Common myeloid progenitor, CD34-positive (primary cell): ENCODE measurements around the gene ATAT1. TPM values are rescaled to one million over a fixed set of nuclear protein-coding genes. Genes with fewer than 3 reads are reported as not detected.
A peak's percentile ranks its signal among the peaks of the same experiment; 100 is the strongest.

Experiments
- CTCF ChIA-PET: fragments of 350-600 bp; sonication (Branson Sonifier 250); formaldehyde crosslinking; loops from one replicate; lab custom pipeline; 2021; ENCODE audit warnings: antibody characterized with exemption; lab: Charles Lee
- POLR2A ChIA-PET: fragments of 350-600 bp; sonication (Branson Sonifier 250); formaldehyde crosslinking; loops from one replicate; lab custom pipeline; 2021; ENCODE audit warnings: antibody characterized with exemption; lab: Charles Lee
- DNase-seq, 3 donors: peaks; one replicate each; pipeline versions ENCODE4 v3.0.0 to v3.0.0-alpha.2; 2013
- H3K27ac ChIP-seq, 2 experiments: 1 replicate in 1 of 2; 2 replicates in 1 of 2; pipeline ENCODE4 v1.7.0; 2013; ENCODE audit warnings: inconsistent platforms in 2 of 2, low read length in 2 of 2, mild to moderate bottlenecking in 2 of 2, low read depth in 1 of 2, moderate library complexity in 1 of 2; ENCODE audit not compliant: severe bottlenecking in 2 of 2, insufficient read depth in 1 of 2, poor library complexity in 1 of 2
- H3K27me3 ChIP-seq, 5 experiments: replicated peaks in 2 of 5; 1 replicate in 3 of 5; 2 replicates in 2 of 5; pipeline versions ENCODE4 v1.6.1 to v1.7.0; 2013; ENCODE audit warnings: low read length in 4 of 5, mild to moderate bottlenecking in 2 of 5, moderate library complexity in 2 of 5, inconsistent platforms in 1 of 5; ENCODE audit not compliant: insufficient read depth in 5 of 5, control insufficient read depth in 4 of 5
- H3K36me3 ChIP-seq, 4 experiments: 1 replicate in 2 of 4; 2 replicates in 2 of 4; pipeline versions ENCODE4 v1.6.1 to v1.7.0; 2013; ENCODE audit warnings: low read length in 3 of 4, control low read depth in 1 of 4, mild to moderate bottlenecking in 1 of 4; ENCODE audit not compliant: control insufficient read depth in 4 of 4, insufficient read depth in 4 of 4
- H3K4me1 ChIP-seq, 4 experiments: 1 replicate in 3 of 4; 2 replicates in 1 of 4; pipeline versions ENCODE4 v1.6.1 to v1.7.1; 2013; ENCODE audit warnings: low read length in 3 of 4, mild to moderate bottlenecking in 3 of 4, control low read depth in 1 of 4, inconsistent platforms in 1 of 4, moderate library complexity in 1 of 4; ENCODE audit not compliant: control insufficient read depth in 4 of 4, insufficient read depth in 4 of 4; ENCODE audit errors: control extremely low read depth in 1 of 4
- H3K4me3 ChIP-seq, 7 experiments: 1 replicate in 4 of 7; 2 replicates in 3 of 7; pipeline versions ENCODE4 v1.5.1 to v1.7.0; 2013; ENCODE audit warnings: mild to moderate bottlenecking in 7 of 7, low read length in 6 of 7, moderate library complexity in 6 of 7, inconsistent platforms in 2 of 7, low read depth in 2 of 7, control low read depth in 1 of 7; ENCODE audit not compliant: insufficient read depth in 4 of 7, control insufficient read depth in 1 of 7; ENCODE audit errors: extremely low read depth in 1 of 7
- H3K9me3 ChIP-seq, 5 experiments: 1 replicate in 4 of 5; 2 replicates in 1 of 5; pipeline versions ENCODE4 v1.6.1 to v1.7.1; 2013; ENCODE audit warnings: low read length in 4 of 5, mild to moderate bottlenecking in 2 of 5, inconsistent platforms in 1 of 5, low read depth in 1 of 5, moderate library complexity in 1 of 5; ENCODE audit not compliant: control insufficient read depth in 4 of 5, insufficient read depth in 2 of 5; ENCODE audit errors: control extremely low read depth in 1 of 5
- whole genome bisulfite sequencing: methylation state at CpG from one replicate; pipeline ENCODE4 v1.1.5; 2013; ENCODE audit not compliant: insufficient coverage; 5-methylcytosine and 5-hydroxymethylcytosine counted together
- polyA plus RNA-seq: library from polyadenylated mRNA; unstranded; fragments of 120-200 nt; gene quantifications from one replicate; pipeline ENCODE4 v1.2.1, GENCODE V29; 2013

The ATAT1 gene
- polyA plus RNA-seq = 17.7 TPM

DNA sequence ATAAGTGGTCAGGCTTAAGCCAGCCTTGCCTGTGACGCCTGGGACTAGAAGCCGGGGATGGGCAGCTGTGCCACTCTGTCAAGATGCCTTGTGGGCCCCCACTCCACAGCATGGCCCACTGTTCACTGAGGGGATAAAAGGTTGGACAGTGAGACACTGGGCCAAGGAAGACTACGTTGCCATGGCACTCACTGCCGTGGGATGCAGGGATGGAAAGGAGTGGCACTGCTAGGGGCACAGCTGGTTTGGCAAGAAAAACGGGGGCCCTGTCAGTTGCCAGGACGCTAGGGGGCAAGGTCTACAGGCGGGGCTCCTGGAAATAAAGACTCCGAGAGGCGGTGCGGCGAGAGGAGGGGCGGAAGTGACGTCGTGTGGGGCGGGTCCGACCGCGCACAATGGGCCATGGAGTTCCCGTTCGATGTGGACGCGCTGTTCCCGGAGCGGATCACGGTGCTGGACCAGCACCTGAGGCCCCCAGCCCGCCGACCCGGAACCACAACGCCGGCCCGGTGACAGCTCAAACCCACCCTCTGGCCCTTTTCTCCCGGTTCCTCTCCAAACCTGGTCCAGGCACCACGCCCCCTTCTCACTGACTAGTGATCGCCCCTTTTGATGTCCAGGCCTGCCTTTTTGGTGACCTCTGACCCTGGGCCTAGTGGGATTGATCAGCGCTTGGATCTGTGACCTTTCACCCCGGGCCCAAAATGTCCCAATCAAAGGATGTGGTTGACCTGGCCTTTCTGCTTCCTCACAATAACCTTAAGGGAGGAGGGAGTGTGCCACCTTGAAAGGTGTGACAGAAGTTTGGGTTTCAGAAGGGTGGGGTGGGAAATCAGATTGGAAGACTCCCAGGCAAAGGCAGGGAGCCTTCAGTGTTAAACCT is at the start of gene ATAT1:
ATAT1 (plus strand) TSS at position 391 of the 883 bp plus-strand sequence.
- H3K27ac ChIP-seq = peak within 1 kb of the TSS; percentile 86 to 87
- H3K27me3 ChIP-seq = no peaks in the 10 kb centered on the region
- H3K9me3 ChIP-seq = no peaks in the 10 kb centered on the region
- peaks cover 4 to 15% (median 14%) of the 10 kb centered on the region in 4 experiments for H3K4me1 ChIP-seq
- ChIA-PET POLR2A (interaction anchor here (0.6 to 1.9 kb wide), 5 partner anchors 9 to 104 kb away, joined by 3 to 19 read pairs (median 4); partner anchors contain the start of genes MRPS18B and PPP1R10), CTCF (interaction anchor here (0.7 to 11.0 kb wide), 15 partner anchors 9 to 104 kb away, joined by 3 to 97 read pairs (median 4); partner anchors contain the start of genes C6orf136, DHX16 and MRPS18B)
- peak within 1 kb of the TSS; percentile 62 to 95 (median 78) for H3K4me3 ChIP-seq
- DNase-seq = peak; percentile 89 to 92 (median 91)
- H3K36me3 ChIP-seq = peaks cover 8 to 67% (median 39%) of the 10 kb centered on the region in 4 experiments
- WGBS = 0% methylated on average over 33 of the region's 36 CpGs

DNA sequence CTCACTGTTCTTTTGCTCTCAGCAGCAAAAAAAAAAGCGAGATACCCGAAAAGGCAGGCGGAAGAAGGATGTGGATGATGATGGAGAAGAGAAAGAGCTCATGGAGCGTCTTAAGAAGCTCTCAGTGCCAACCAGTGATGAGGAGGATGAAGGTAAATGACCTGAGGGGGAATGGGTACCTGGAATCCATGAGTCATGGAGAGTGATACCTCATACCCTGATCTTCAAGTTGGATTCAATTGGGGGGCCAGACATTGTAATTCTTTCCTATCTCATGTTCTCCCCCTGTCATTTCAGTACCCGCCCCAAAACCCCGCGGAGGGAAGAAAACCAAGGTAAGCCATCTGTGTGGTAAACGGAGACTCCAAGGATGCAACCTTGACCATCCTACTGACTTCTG is 48.6 kb upstream of the ATAT1 start:
- Histone ChIP-seq H3K9me3 (no peaks in the 10 kb centered on the region), H3K27me3 (no peaks in the 10 kb centered on the region), H3K4me3 (no peak overlapping the region), H3K36me3 (peaks cover 16 to 75% (median 55%) of the 10 kb centered on the region in 4 experiments), H3K4me1 (peaks cover 0 to 11% (median 2%) of the 10 kb centered on the region in 4 experiments), H3K27ac (no peak overlapping the region)
- DNase-seq = no peak
- WGBS = 99% methylated on average over 8 of the region's 8 CpGs
- ChIA-PET POLR2A (interaction anchor here (0.6 to 1.5 kb wide), 2 partner anchors 14 to 94 kb away, joined by 4 to 10 read pairs; no protein-coding TSS in a partner anchor), CTCF (interaction anchor here (0.9 to 2.9 kb wide), 8 partner anchors 9 to 153 kb away, joined by 3 to 18 read pairs (median 5); no protein-coding TSS in a partner anchor)

- WGBS = 100% methylated on average over 5 of the region's 5 CpGs
- Histone ChIP-seq H3K27me3 (no peaks in the 10 kb centered on the region), H3K36me3 (peaks cover 26 to 83% (median 75%) of the 10 kb centered on the region in 4 experiments), H3K4me1 (no peaks in the 10 kb centered on the region), H3K9me3 (no peaks in the 10 kb centered on the region), H3K27ac (no peak overlapping the region), H3K4me3 (no peak overlapping the region)
- DNase-seq = no peak
- CTCF ChIA-PET = interaction anchor here (1.7 to 3.0 kb wide), 4 partner anchors 11 to 56 kb away, joined by 4 to 23 read pairs (median 7); no protein-coding TSS in a partner anchor
- POLR2A ChIA-PET = no interaction called here
Measured at GRCh38 chr6:30583921-30584320, 42.8 kb upstream of the ATAT1 start.

- ChIA-PET POLR2A (interaction anchor here (0.6 kb wide), 1 partner anchor 16 kb away, joined by 4 read pairs; no protein-coding TSS in a partner anchor), CTCF (interaction anchor here (1.0 to 2.5 kb wide), 14 partner anchors 10 to 109 kb away, joined by 3 to 9 read pairs (median 4); no protein-coding TSS in a partner anchor)
- DNase-seq = no peak
Measured at GRCh38 chr6:30589754-30590358, 36.8 kb upstream of the ATAT1 start.

GRCh38 chr6:30590509-30590908 is 36.2 kb upstream of the ATAT1 start:
- Histone ChIP-seq H3K36me3 (peaks cover 21 to 75% (median 60%) of the 10 kb centered on the region in 4 experiments), H3K4me1 (no peaks in the 10 kb centered on the region)
- WGBS = 100% methylated on average over 5 of the region's 8 CpGs

More at GRCh38 chr6:30589754-30590358, 36.8 kb upstream of the ATAT1 start:
- WGBS = 98% methylated on average over 11 of the region's 15 CpGs
- Histone ChIP-seq H3K36me3 (peaks cover 26 to 79% (median 66%) of the 10 kb centered on the region in 4 experiments), H3K27me3 (no peaks in the 10 kb centered on the region), H3K4me1 (no peaks in the 10 kb centered on the region), H3K9me3 (no peaks in the 10 kb centered on the region), H3K27ac (no peak overlapping the region), H3K4me3 (no peak overlapping the region)

DNA sequence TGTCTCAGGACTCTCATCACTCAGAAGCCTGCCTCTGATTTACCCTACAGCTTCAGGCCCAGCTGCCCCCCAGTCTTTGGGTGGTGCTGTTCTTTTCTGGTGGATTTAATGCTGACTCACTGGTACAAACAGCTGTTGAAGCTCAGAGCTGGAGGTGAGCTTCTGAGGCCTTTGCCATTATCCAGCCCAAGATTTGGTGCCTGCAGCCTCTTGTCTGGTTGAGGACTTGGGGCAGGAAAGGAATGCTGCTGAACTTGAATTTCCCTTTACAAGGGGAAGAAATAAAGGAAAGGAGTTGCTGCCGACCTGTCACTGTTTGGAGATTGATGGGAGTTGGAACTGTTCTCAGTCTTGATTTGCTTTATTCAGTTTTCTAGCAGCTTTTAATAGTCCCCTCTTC is 35.7 kb upstream of the ATAT1 start:
- peaks cover 20 to 70% (median 55%) of the 10 kb centered on the region in 4 experiments for H3K36me3 ChIP-seq
- DNase-seq = peak in 2 of 3 donors; percentile 23 to 33

More at GRCh38 chr6:30590509-30590908, 36.2 kb upstream of the ATAT1 start:
- no peaks in the 10 kb centered on the region for H3K9me3 ChIP-seq
- H3K4me3 ChIP-seq = no peak overlapping the region
- DNase-seq = no peak
- H3K27ac ChIP-seq = no peak overlapping the region
- no peaks in the 10 kb centered on the region for H3K27me3 ChIP-seq
- CTCF ChIA-PET = interaction anchor here (0.9 to 2.5 kb wide), 18 partner anchors 9 to 109 kb away, joined by 3 to 9 read pairs (median 4); no protein-coding TSS in a partner anchor
- POLR2A ChIA-PET = interaction anchor here (0.7 kb wide), 1 partner anchor 17 kb away, joined by 3 read pairs; no protein-coding TSS in a partner anchor

More for the DNA sequence above, 35.7 kb upstream of the ATAT1 start:
- Histone ChIP-seq H3K4me3 (no peak overlapping the region), H3K4me1 (no peaks in the 10 kb centered on the region), H3K9me3 (no peaks in the 10 kb centered on the region), H3K27me3 (no peaks in the 10 kb centered on the region), H3K27ac (peak overlapping the region in 1 of 2 experiments; percentile 27)
- WGBS = no CpG with 5 or more reads among the region's 1 CpG
- POLR2A ChIA-PET = interaction anchor here (0.7 to 0.9 kb wide), 2 partner anchors 16 to 109 kb away, joined by 3 read pairs; no protein-coding TSS in a partner anchor
- CTCF ChIA-PET = interaction anchor here (0.9 to 2.5 kb wide), 16 partner anchors 9 to 110 kb away, joined by 3 to 9 read pairs (median 4); no protein-coding TSS in a partner anchor
